ENCODE results near the gene ACTA2.
A peak's percentile ranks its signal among the peaks of the same experiment; 100 is the strongest.

Gene ACTA2

GRCh38 chr10:88982366-88982765 lies 29.8 kb upstream of the ACTA2 start:
- FAIRE-seq: no peak
- DNase-seq (ENCODE audit: insufficient read length, low spot score): no peak

DNA sequence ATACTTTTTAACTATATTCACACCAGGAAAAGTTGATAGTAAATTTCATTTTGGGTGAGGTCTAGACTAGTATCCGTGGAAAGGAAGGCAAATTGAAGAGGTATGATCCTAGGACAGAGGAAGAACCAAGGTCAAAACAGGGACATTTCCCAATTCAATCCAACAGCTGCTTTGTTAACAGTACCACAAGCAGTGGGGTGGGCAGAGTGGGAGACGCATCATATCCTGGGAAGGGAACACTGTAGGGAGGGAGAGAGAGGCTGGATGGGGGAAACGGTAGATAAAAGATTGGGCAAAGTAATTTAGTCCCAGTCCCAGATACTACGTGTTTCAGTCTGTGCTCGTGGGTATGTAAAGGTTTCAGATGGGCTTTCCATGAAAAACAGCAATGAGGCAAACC lies 28.9 kb upstream of the ACTA2 start:
- FAIRE-seq: no peak
- DNase-seq (ENCODE audit: insufficient read length, low spot score): no peak

GRCh38 chr10:88980800-88981199 lies 28.2 kb upstream of the ACTA2 start:
- DNase-seq (ENCODE audit: insufficient read length, low spot score) (no peak), FAIRE-seq (no peak)

- FAIRE-seq (no peak), DNase-seq (ENCODE audit: insufficient read length, low spot score) (no peak)
Observed at GRCh38 chr10:88980247-88980646, 27.7 kb upstream of the ACTA2 start.

- DNase-seq (ENCODE audit: insufficient read length, low spot score) (no peak), FAIRE-seq (no peak)
Observed at GRCh38 chr10:88979603-88980002, 27.0 kb upstream of the ACTA2 start.

- FAIRE-seq (no peak), DNase-seq (ENCODE audit: insufficient read length, low spot score) (no peak)
Observed at GRCh38 chr10:88979153-88979562, 26.6 kb upstream of the ACTA2 start.

DNA sequence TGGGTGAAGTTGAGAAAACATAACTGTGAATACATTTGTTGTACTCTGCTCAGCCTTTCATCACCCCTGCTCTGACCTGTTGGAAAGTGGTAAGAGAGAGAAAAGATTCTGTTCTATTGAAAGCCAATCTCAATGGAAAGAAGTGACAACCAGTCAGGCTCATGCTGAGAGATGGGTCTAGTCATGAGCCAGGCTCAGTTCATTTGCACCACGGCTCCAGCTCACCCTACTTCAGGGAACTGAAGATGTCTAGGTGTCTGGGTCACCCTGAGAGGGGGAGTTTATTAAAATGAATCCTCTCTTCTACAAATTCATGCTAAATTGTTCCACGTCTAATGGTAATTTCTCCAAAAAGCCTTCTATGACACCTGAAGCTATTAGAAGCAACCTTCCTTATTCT lies 25.9 kb upstream of the ACTA2 start:
- no peak for FAIRE-seq
- DNase-seq (ENCODE audit: insufficient read length, low spot score): no peak

GRCh38 chr10:88975377-88975720 lies 22.8 kb upstream of the ACTA2 start:
- FAIRE-seq: no peak
- DNase-seq (ENCODE audit: insufficient read length, low spot score): no peak

DNA sequence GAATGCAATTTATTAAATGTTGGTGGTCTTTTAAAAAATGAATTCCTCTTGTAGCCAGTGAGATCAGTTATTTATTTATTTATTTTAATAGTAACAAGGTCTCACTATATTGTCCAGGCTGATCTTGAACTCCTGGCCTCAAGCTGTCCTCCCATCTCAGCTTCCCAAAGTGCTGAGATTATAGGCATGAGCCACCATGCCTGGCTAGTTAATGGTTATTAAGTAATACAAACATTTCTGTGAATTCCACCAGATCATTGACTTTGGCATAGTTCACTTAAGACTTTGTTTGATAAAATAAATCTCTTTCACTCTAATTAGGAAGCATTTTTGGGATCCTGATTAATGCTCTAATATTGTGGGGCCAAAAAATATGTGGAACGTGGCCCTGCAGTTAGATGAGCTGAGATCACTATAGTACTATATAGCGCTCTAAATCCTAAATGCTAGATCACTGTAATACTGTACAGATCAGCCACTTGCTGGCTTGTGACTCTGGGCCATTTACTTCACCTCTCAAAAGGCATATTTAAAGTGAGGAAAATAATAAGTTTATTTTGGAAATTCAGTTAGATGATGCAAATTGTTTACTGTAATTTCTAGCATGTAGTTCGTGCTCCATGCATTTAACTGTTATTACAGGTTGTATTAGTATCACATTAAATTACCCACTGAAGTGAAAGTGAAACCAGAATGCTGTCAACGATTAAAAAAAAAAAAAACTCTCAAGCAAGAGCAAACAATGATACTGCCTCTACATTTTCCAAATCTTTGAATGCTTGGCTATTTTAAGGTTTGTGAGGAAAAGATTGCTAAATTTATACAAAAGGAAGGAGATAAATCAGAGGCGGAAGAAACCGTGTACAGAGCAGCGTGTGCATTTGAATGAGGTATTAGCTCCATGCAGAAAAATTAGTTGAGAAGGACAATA lies 22.1 kb upstream of the ACTA2 start:
- DNase-seq (ENCODE audit: insufficient read length, low spot score): no peak
- FAIRE-seq: no peak

- FAIRE-seq (no peak), DNase-seq (ENCODE audit: insufficient read length, low spot score) (no peak)
Observed at GRCh38 chr10:88974012-88974411, 21.4 kb upstream of the ACTA2 start.

DNA sequence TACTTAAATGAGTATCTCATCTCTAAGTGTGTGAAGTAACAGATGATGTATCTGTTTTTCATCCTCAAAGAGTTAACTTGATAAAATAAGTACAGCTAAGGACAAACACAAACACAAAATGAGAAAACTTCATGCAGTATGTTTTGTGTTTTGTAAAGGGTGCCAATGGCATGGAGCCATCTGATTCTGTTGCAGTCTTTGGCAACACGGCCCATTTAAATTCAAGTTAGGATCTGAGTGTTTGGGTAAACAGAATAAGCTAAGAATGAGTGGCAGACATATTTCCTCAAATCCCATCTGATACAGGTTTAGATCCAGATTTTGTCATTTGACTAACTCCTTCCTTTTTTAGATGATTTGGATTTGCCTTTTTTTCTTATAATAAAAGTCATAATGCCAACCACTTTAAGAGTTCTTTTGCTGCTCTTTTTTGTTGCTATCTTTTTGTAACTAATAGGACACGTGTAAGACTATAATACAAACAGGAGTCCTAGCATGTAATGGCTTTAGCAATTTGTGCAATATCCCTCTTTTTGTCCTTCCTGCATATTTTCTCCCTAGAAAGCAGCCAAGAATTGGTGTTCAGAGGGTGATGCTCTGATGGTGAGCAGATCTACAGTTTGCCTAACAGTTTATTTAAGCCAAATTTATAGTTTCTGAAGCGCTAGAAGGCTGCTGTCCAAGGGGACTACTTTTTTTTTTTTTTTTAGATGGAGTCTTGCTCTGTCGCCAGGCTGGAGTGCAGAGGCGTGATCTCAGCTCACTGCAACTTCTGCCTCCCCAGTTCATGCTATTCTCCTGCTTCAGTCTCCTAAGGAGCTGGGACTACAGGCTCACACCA lies 18.9 kb upstream of the ACTA2 start:
- no peak for FAIRE-seq
- no peak for DNase-seq (ENCODE audit: insufficient read length, low spot score)

DNA sequence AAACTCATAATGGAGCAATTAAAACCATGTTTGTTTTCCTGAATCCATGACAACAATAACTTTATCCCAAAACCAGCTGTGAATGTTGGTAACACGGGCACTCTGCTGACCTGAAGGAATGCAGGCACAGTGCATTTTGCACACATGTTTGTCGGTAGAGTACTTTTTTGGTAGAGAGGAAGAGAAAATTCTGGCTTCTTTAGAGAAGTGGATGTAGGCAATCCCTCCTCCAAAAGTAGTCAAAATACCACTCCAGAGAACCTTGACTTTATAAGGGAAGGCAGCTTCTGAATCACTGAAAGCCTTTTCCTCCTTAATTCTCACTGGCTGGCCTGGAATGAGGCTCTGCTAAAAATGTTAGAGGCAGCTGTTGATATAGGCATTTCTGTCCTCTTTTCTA lies 15.8 kb upstream of the ACTA2 start:
- DNase-seq (ENCODE audit: insufficient read length, low spot score): no peak
- FAIRE-seq: no peak

DNA sequence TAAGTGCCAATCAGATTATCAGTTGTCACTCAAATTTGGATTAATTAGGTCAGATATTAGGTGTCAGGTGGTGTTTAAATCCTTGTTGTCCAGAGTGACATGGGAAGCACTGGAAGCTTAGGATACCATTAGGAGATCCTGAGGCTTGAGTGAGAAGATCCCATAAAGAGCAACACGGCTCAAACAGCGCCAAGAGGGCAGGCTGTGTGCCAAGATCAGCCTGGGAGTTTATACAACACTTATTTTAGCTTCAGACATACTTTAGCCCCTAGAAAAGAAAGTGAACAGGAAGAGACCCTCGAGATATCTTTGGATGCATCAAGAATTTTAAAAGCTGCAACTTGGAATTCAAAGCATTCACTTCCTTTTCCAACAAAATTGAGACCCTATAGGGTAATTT lies 14.2 kb upstream of the ACTA2 start:
- no peak for DNase-seq (ENCODE audit: insufficient read length, low spot score)

GRCh38 chr10:88964869-88965415 lies 12.4 kb upstream of the ACTA2 start:
- no peak for DNase-seq (ENCODE audit: insufficient read length, low spot score)
- FAIRE-seq: no peak

More for the DNA sequence above, 14.2 kb upstream of the ACTA2 start:
- FAIRE-seq: no peak

DNA sequence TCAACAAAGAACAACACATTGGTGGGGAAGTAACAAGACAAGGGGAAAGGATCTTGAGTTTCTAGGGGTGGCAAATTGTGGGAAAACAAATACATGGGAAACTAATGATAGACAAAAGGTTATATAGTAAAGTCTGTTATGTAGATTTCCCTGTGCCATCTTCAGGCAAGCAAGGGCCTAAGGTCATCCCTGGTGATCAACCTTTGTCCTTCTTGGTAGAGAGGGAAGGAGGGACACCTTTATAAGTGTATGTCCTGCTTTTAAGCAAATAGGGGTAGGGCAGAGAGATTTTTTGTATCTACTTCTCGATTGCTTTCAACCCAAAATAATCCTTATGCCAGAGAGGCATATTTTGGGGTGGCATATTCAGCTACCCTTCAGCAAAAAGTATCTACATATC lies 11.8 kb upstream of the ACTA2 start:
- DNase-seq (ENCODE audit: insufficient read length, low spot score): no peak
- FAIRE-seq: no peak

DNA sequence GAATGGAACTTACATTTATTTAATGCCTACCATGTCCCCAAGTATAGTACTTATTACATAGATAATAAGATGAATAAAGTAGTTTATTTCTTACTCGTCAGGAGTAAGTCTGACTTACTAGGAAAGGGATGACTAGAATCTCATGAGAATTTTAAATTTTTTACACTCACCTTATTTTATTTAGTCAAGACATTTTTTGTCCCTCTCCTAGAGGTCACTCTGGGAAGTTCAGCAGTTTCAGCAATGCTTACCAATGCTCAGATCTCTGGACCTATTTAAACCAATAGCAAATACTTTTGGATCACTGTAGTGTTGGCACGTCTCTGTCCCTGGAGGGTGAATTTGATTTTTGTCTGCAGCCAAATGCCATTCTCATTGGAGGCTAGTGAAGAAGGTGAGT lies 10.7 kb upstream of the ACTA2 start:
- no peak for FAIRE-seq
- no peak for DNase-seq (ENCODE audit: insufficient read length, low spot score)

GRCh38 chr10:88962336-88962735 lies 9.8 kb upstream of the ACTA2 start:
- FAIRE-seq (no peak), DNase-seq (ENCODE audit: insufficient read length, low spot score) (no peak)

- FAIRE-seq (peak; percentile 23), DNase-seq (ENCODE audit: insufficient read length, low spot score) (no peak)
Observed at GRCh38 chr10:88961266-88961665, 8.7 kb upstream of the ACTA2 start.

DNA sequence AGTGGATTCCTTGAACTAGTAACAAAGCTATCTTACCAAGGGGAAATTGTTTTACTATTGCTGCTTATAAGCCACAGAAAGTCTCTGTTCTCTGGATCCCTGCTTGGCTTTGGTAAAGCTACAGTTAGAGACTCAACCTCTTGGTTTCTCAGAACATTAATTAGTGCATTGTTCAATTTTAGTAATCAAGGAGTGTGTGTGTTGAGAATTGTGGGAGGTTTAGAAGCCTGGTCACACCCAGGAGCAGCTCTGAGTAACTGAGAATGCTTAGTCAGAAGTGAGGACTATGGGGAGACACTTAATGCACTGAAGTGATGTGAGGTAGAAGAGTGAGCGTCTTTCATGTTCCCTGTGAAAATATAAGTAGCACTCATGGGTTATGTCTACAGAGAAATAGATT lies 8.2 kb upstream of the ACTA2 start:
- FAIRE-seq (no peak), DNase-seq (ENCODE audit: insufficient read length, low spot score) (no peak)

- FAIRE-seq (no peak), DNase-seq (ENCODE audit: insufficient read length, low spot score) (no peak)
Observed at GRCh38 chr10:88958721-88959120, 6.1 kb upstream of the ACTA2 start.

- FAIRE-seq (no peak), DNase-seq (ENCODE audit: insufficient read length, low spot score) (no peak)
Observed at GRCh38 chr10:88957381-88957780, 4.8 kb upstream of the ACTA2 start.
